ENCODE results near the gene TMEM108.

TMEM108 gene

GRCh38 chr3:133264920-133265319, 226.7 kb downstream of the TMEM108 start:
- Histone ChIP-seq H3K27ac (no peak overlapping the region), H3K9me3 (ENCODE audit: low read depth, low read length) (no peaks in the 10 kb centered on the region), H3K36me3 (ENCODE audit: insufficient read depth, low read length) (no peaks in the 10 kb centered on the region), H3K4me3 (no peak overlapping the region), H3K9ac (ENCODE audit: insufficient read length) (no peak overlapping the region)
- DNase-seq (ENCODE audit: low read depth, low spot score), result no peak
- TF ChIP-seq POLR2AphosphoS5 (IDR thresholded peaks at IDR 0.05; ENCODE audit: borderline replicate concordance, low read depth, low read length) (no peak), EZH2 (IDR thresholded peaks at IDR 0.05) (no peak), FOXP2 (optimal IDR thresholded peaks at IDR 0.05; ENCODE audit: control extremely low read depth, extremely low read length, insufficient read depth) (no peak)

DNA sequence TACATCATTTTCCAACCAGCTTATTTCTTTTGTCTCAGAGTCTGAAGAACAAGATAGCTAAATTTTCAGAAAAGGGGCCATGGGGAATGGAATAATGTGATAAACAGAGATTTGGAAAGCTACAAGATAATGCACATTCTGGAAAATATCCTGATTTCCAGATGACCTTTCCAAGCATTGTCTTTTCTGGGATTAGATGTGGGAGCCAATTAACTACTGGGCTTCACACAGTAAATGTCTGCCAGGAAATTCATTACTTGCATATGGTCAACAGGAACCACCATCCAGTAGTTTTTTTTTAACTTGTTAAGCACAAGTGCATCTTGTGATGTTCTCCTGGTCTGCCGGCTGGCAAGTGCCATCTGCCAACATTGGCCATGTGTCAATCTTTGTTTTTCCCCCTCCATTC, 230.5 kb downstream of the TMEM108 start:
- Histone ChIP-seq H3K4me3 (no peak overlapping the region), H3K36me3 (ENCODE audit: insufficient read depth, low read length) (no peaks in the 10 kb centered on the region), H3K9ac (ENCODE audit: insufficient read length) (no peak overlapping the region), H3K27ac (no peak overlapping the region), H3K9me3 (ENCODE audit: low read depth, low read length) (no peaks in the 10 kb centered on the region)
- no peak for DNase-seq (ENCODE audit: low read depth, low spot score)
- TF ChIP-seq POLR2AphosphoS5 (IDR thresholded peaks at IDR 0.05; ENCODE audit: borderline replicate concordance, low read depth, low read length) (no peak), FOXP2 (optimal IDR thresholded peaks at IDR 0.05; ENCODE audit: control extremely low read depth, extremely low read length, insufficient read depth) (no peak), EZH2 (IDR thresholded peaks at IDR 0.05) (no peak)

DNA sequence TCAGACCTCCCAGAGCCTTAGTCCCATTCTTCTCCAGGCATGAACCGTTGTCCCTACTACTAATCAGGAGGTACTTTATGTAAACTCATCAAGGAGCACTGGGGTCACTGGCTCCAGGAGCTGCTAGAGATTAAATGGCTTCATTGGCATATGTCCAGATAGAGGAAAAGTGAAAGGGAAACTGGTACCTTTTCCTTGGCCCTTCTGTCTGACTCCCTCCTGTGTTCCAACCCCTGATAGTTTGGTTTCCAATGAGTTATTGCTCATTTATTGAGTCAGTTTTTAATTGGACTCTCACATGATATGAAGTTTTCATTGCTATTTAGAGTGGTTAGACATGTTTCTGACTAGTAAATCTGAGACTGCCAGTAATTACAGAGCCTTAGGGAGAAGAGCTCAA, 231.2 kb downstream of the TMEM108 start:
- TF ChIP-seq EZH2 (IDR thresholded peaks at IDR 0.05) (no peak), FOXP2 (optimal IDR thresholded peaks at IDR 0.05; ENCODE audit: control extremely low read depth, extremely low read length, insufficient read depth) (no peak), POLR2AphosphoS5 (IDR thresholded peaks at IDR 0.05; ENCODE audit: borderline replicate concordance, low read depth, low read length) (no peak)
- Histone ChIP-seq H3K9me3 (ENCODE audit: low read depth, low read length) (no peaks in the 10 kb centered on the region), H3K36me3 (ENCODE audit: insufficient read depth, low read length) (no peaks in the 10 kb centered on the region), H3K9ac (ENCODE audit: insufficient read length) (no peak overlapping the region), H3K27ac (no peak overlapping the region), H3K4me3 (no peak overlapping the region)
- DNase-seq (ENCODE audit: low read depth, low spot score), result no peak

DNA sequence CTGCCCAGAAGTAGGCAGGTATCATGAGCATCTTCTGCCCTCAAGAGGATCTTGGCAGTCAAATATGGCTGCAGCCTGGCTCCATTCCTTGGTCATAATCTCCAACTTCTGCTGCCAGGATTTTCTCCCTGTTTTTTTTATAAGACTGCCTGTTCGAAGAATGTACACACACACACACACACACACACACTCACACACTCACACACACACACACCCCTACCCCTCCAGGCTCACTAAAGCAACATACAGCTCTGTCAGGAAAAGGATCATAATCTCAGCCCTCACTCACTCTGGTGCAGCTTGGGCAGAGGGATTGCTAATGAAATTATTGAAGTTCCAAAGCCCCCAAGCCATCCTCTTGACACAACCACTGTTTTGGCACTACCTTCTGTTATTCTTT, 232.4 kb downstream of the TMEM108 start:
- no peak for TF ChIP-seq EZH2 (IDR thresholded peaks at IDR 0.05)
- no peak for TF ChIP-seq FOXP2 (optimal IDR thresholded peaks at IDR 0.05; ENCODE audit: control extremely low read depth, extremely low read length, insufficient read depth)
- no peak for TF ChIP-seq POLR2AphosphoS5 (IDR thresholded peaks at IDR 0.05; ENCODE audit: borderline replicate concordance, low read depth, low read length)
- no peak overlapping the region for H3K9ac ChIP-seq (ENCODE audit: insufficient read length)
- DNase-seq (ENCODE audit: low read depth, low spot score), result no peak

DNA sequence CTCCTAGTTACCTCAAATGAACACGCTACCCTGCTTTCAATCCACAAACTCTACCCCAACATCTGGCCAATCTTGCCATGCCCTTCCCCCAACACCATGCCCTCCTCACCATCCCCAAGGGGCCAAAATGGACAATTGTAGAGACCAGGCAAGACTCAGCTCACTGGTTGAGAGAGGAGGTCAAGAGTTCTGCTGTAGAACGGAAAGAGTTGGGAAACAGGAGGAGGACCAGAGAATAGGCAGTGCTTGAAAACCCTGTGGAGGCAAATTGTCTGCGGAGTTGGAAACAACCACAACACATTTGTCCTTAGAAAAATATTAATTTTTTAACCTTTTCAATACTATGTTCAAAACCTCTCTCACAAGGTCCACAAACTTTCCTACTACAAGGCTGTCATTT, 232.9 kb downstream of the TMEM108 start:
- Histone ChIP-seq H3K9me3 (ENCODE audit: low read depth, low read length) (no peaks in the 10 kb centered on the region), H3K4me3 (no peak overlapping the region), H3K36me3 (ENCODE audit: insufficient read depth, low read length) (no peaks in the 10 kb centered on the region), H3K9ac (ENCODE audit: insufficient read length) (no peak overlapping the region), H3K27ac (no peak overlapping the region)
- no peak for TF ChIP-seq EZH2 (IDR thresholded peaks at IDR 0.05)
- TF ChIP-seq FOXP2 (optimal IDR thresholded peaks at IDR 0.05; ENCODE audit: control extremely low read depth, extremely low read length, insufficient read depth), result no peak
- TF ChIP-seq POLR2AphosphoS5 (IDR thresholded peaks at IDR 0.05; ENCODE audit: borderline replicate concordance, low read depth, low read length), result no peak
- no peak for DNase-seq (ENCODE audit: low read depth, low spot score)

More for the DNA sequence above, 232.4 kb downstream of the TMEM108 start:
- H3K4me3 ChIP-seq, result no peak overlapping the region
- H3K9me3 ChIP-seq (ENCODE audit: low read depth, low read length), result no peaks in the 10 kb centered on the region
- no peak overlapping the region for H3K27ac ChIP-seq
- no peaks in the 10 kb centered on the region for H3K36me3 ChIP-seq (ENCODE audit: insufficient read depth, low read length)

DNA sequence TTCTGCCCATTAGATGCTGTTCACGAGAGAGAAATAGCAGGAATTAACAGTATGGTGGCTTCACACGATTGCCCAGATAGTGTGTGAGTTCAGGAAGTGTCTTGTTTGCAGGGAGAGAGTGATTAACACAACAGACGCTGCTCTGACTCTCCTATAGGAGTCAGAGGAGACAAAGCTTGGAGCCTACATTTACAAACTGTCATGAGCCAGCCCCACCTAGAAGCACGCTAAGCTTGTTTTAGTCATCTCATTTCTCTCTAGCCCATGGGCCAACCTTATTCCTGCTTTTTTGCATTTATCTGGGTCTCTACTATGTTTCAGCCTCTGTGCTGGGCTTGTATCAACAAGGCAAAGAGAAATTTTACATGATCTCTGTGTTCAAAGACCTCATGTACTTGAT, 233.3 kb downstream of the TMEM108 start:
- H3K27ac ChIP-seq, result no peak overlapping the region
- H3K9ac ChIP-seq (ENCODE audit: insufficient read length), result no peak overlapping the region
- no peak for DNase-seq (ENCODE audit: low read depth, low spot score)
- TF ChIP-seq FOXP2 (optimal IDR thresholded peaks at IDR 0.05; ENCODE audit: control extremely low read depth, extremely low read length, insufficient read depth), result no peak
- TF ChIP-seq POLR2AphosphoS5 (IDR thresholded peaks at IDR 0.05; ENCODE audit: borderline replicate concordance, low read depth, low read length), result no peak
- TF ChIP-seq EZH2 (IDR thresholded peaks at IDR 0.05), result no peak
- H3K36me3 ChIP-seq (ENCODE audit: insufficient read depth, low read length), result no peaks in the 10 kb centered on the region
- no peaks in the 10 kb centered on the region for H3K9me3 ChIP-seq (ENCODE audit: low read depth, low read length)
- H3K4me3 ChIP-seq, result no peak overlapping the region

- H3K4me3 ChIP-seq, result no peak overlapping the region
- DNase-seq (ENCODE audit: low read depth, low spot score), result no peak
- TF ChIP-seq POLR2AphosphoS5 (IDR thresholded peaks at IDR 0.05; ENCODE audit: borderline replicate concordance, low read depth, low read length) (no peak), FOXP2 (optimal IDR thresholded peaks at IDR 0.05; ENCODE audit: control extremely low read depth, extremely low read length, insufficient read depth) (no peak), EZH2 (IDR thresholded peaks at IDR 0.05) (no peak)
- no peak overlapping the region for H3K27ac ChIP-seq
- H3K36me3 ChIP-seq (ENCODE audit: insufficient read depth, low read length), result no peaks in the 10 kb centered on the region
- H3K9ac ChIP-seq (ENCODE audit: insufficient read length), result no peak overlapping the region
- no peaks in the 10 kb centered on the region for H3K9me3 ChIP-seq (ENCODE audit: low read depth, low read length)
Measured at GRCh38 chr3:133273346-133273745, 235.2 kb downstream of the TMEM108 start.

GRCh38 chr3:133274477-133274876, 236.3 kb downstream of the TMEM108 start:
- H3K9me3 ChIP-seq (ENCODE audit: low read depth, low read length), result no peaks in the 10 kb centered on the region
- H3K4me3 ChIP-seq, result no peak overlapping the region
- no peak for DNase-seq (ENCODE audit: low read depth, low spot score)
- TF ChIP-seq FOXP2 (optimal IDR thresholded peaks at IDR 0.05; ENCODE audit: control extremely low read depth, extremely low read length, insufficient read depth), result no peak
- TF ChIP-seq EZH2 (IDR thresholded peaks at IDR 0.05), result no peak
- no peak for TF ChIP-seq POLR2AphosphoS5 (IDR thresholded peaks at IDR 0.05; ENCODE audit: borderline replicate concordance, low read depth, low read length)
- H3K9ac ChIP-seq (ENCODE audit: insufficient read length), result no peak overlapping the region
- no peak overlapping the region for H3K27ac ChIP-seq
- no peaks in the 10 kb centered on the region for H3K36me3 ChIP-seq (ENCODE audit: insufficient read depth, low read length)

GRCh38 chr3:133276594-133276993, 238.4 kb downstream of the TMEM108 start:
- Histone ChIP-seq H3K9ac (ENCODE audit: insufficient read length) (no peak overlapping the region), H3K27ac (no peak overlapping the region), H3K9me3 (ENCODE audit: low read depth, low read length) (no peaks in the 10 kb centered on the region), H3K36me3 (ENCODE audit: insufficient read depth, low read length) (no peaks in the 10 kb centered on the region), H3K4me3 (no peak overlapping the region)
- TF ChIP-seq POLR2AphosphoS5 (IDR thresholded peaks at IDR 0.05; ENCODE audit: borderline replicate concordance, low read depth, low read length) (no peak), FOXP2 (optimal IDR thresholded peaks at IDR 0.05; ENCODE audit: control extremely low read depth, extremely low read length, insufficient read depth) (no peak), EZH2 (IDR thresholded peaks at IDR 0.05) (no peak)
- no peak for DNase-seq (ENCODE audit: low read depth, low spot score)
